PC-9 (cell line): Measurements from ENCODE around the gene PTPN18.

Experiments
- CTCF ChIP-seq: fragments of 200-600 bp; sonication (generic); conservative IDR thresholded peaks from 2 replicates; pipeline ENCODE4 v1.6.1; 2017; ENCODE audit warnings: mixed run types, antibody characterized with exemption, mild to moderate bottlenecking, moderate library complexity
- EZH2 ChIP-seq: fragments of 200-600 bp; sonication (generic); IDR thresholded peaks from 2 replicates; pipeline ENCODE4 v1.8.0; 2017; ENCODE audit warnings: antibody characterized with exemption, low read depth

- TF ChIP-seq CTCF, result no peak
- TF ChIP-seq EZH2, result no peak
Measured at GRCh38 chr2:130347220-130347925, 8.5 kb upstream of the PTPN18 start.
